GM21447 (cell line): Measurements from ENCODE around the gene BLOC1S3.

Experiments
- ATAC-seq: cut with Tn5 transposase; IDR thresholded peaks from one replicate; pipeline ENCODE4 v1.9.1; 2021; ENCODE audit not compliant: unreplicated experiment

The BLOC1S3 gene

DNA sequence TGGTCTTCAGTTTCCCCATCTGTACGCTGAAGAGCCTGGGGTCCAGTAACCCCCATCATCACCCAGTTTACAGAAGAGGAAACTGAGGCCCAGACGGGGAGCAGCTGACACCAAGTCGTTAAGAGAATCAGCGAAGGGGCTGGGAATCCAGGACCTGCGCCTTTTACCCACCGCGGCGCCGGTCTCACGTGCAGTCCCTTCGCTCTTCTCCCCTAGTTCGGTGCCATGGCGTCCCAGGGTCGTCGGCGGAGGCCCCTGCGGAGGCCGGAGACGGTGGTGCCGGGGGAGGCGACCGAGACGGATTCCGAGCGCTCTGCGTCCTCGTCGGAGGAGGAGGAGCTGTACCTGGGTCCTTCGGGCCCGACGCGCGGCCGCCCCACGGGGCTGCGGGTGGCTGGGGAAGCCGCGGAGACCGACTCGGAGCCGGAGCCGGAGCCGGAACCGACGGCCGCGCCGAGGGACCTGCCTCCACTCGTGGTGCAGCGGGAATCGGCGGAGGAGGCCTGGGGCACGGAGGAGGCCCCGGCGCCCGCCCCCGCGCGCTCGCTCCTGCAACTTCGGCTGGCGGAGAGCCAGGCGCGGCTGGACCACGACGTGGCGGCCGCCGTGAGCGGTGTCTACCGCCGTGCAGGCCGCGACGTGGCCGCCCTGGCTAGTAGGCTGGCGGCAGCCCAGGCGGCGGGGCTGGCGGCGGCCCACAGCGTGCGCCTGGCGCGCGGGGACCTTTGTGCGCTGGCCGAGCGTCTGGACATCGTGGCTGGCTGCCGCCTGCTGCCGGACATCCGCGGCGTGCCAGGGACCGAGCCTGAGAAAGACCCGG lies 698 bp downstream of the BLOC1S3 start:
- ATAC-seq, result no peak

DNA sequence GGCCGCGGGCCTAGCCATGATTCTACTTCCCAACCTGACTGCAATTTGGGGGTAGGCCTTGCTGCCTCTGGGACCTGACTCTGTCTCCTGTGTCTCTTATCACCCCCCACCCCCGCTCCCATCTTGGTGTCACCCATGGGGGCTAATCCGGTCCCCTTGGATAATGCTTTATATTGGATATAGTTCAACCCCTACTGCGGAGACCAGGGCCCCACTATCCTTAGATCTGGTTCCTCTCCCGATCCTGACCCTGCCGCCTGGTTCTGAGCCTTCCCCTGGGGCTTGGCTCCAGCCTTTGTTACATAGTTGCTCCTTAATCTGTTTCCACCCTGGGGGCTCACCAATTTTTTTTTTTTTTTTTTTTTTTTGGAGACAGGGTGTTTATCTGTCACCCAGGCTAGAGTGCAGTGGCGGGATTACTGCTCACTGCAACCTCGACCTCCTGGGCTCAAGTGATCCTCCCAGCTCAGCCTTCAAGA lies 1.3 kb downstream of the BLOC1S3 start:
- no peak for ATAC-seq

- no peak for ATAC-seq
Measured at GRCh38 chr19:45180936-45181335, 2.4 kb downstream of the BLOC1S3 start.

- ATAC-seq, result no peak
Measured at GRCh38 chr19:45182758-45183157, 4.2 kb downstream of the BLOC1S3 start.

DNA sequence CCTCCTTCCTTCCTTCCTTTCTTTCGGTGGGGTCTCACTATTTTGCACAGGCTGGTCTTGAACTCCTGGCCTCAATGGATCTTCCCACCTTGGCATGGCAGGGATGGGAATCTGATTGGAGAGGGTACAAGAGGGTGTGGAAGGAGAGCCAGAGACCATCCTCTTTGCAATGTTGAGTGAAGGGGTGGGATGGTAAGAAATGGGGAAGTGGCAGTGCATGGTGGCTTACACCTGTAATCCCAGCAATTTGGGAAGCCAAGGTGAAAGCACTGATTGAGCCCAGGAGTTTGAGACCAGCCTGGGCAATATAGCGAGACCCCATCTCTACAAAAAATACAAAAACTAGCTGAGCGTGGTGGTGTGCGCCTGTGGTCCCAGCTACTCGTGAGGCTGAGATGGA lies 5.5 kb downstream of the BLOC1S3 start:
- ATAC-seq, result no peak

DNA sequence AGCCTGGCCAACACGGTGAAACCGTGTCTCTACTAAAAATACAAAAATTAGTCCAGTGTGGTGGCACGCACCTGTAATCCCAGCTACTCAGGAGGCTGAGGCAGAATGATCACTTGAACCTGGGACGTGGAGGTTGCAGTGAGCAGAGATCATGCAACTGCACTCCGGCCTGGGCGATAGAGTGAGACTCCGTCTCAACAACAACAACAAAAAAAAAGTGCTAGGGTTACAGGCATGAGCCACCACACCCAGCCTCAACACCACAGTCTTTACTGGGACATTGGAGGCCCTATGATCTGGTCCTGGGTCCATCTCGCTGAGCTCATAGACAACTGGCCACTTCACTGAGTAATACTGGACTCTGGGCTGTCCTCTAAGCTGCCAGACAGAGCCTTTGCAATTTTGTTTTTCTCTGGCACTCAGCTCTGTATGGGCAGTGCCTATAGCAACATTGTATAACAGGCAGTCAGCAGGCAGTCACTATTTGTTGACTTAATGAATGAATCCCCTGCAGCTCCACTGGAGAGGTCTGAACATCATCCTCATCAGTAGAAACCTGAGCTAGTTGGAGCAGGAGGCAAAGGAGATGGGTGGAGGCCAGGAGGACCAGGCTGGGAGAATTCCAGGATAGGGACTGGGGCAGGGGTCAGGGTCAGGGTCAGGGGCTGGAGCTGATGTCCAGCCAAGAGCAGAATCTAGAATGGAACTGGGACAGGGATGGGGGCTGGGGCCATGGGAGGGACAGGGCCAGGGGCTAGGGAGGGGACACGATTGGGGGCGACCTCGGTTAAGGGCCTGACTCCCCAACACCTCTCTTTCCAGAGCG lies 8.1 kb downstream of the BLOC1S3 start:
- no peak for ATAC-seq

GRCh38 chr19:45187421-45188100 lies 9.0 kb downstream of the BLOC1S3 start:
- no peak for ATAC-seq

- ATAC-seq, result no peak
Measured at GRCh38 chr19:45189971-45190370, 11.4 kb downstream of the BLOC1S3 start.

GRCh38 chr19:45191375-45191774 lies 12.8 kb downstream of the BLOC1S3 start:
- ATAC-seq, result no peak

DNA sequence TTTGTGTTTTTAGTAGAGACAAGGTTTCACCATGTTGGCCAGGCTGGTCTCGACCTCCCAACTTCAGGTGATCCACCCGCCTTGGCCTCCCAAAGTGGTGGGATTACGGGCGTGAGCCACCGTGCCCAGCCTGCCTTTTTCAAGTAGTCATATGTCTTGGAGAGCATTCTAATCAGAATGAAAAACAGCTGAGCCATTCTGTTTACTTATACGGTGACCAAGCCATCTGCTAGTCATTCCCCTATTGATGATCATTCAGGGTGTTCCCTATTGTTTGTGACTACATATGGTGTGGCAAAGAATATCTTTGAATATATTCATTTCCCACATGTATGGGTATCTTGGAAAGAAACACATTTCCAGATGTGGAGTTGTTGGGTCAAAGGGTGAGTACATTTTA lies 17.2 kb downstream of the BLOC1S3 start:
- no peak for ATAC-seq

GRCh38 chr19:45200568-45200967 lies 22.0 kb downstream of the BLOC1S3 start:
- ATAC-seq, result no peak

GRCh38 chr19:45202637-45203036 lies 24.1 kb downstream of the BLOC1S3 start:
- ATAC-seq, result no peak

- ATAC-seq, result no peak
Measured at GRCh38 chr19:45205810-45206209, 27.2 kb downstream of the BLOC1S3 start.

DNA sequence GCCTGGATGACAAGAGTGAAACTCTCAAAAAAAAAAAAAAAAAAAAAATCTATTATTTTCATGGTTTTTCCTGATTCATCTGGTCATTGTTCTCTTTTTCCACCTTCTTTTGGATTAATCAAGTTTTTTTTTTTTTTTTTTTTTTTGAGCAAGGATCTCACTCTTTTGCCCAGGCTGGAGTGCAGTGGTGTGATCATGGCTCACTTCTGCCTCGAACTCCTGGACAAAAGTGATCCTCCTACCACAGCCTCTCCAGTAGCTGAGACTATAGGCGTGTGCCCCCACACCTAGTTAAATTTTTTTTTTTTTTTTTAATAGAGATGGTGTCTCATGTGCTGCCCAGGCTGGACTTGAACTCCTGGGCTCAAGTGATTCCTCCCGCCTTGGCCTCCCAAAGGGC lies 27.7 kb downstream of the BLOC1S3 start:
- no peak for ATAC-seq

- no peak for ATAC-seq
Measured at GRCh38 chr19:45211751-45212381, 33.3 kb downstream of the BLOC1S3 start.

DNA sequence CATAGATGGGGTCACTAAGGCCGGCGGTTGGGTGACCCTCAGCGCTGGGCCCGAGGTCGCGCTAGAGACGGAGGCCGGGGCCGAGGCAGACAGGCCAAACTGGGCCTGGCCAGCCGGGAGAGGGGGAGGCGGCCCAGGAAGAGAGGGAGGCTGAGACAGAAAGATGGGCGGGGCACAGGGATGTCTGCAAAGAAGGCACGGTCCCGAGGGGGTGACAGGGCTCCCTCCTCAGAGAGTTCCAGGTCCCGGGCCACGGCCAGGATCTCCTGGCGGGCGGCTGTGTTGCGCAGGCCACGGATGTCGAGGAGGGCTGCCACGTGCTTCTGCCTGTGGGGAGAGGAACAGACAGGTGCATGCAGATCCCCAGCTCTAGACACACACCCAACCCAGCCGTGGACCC lies 34.4 kb downstream of the BLOC1S3 start:
- ATAC-seq, result no peak

DNA sequence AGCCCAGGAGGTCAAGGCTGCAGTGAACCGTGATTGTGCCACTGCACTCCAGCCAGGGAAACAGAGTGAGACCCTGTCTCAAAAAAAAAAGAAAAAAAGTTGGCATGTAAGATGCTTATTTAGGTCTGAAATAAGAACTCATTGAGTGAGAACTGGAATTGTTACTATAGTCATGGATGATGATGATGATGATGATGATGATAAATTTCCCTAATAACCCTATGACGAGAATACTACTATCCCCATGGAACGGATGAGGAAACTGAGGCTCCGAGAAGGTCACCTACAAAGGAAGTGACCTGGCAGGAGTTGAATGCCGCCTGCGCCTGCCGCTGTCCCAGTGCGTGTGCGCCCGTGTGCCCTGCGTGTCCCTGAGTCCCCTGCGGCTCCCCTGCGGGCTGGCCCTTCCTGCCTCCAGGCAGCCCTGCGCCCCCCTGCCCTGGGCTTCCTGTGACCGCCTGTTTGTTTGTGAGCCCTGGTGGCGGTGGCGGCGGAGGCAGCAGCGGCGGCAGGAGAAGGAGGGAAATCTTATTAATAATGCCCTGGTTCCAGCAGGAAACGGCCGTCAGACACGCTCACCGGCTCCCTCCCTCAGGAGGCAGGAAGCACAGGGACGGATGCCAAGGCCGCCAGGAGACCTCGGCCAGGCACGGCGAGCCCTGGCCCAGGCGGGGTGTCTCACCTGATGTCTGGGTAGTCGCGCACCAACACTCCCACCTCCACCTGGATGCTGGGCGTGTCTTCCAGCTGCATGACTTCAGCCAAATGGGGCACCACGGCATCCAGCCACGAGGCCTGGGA lies 37.0 kb downstream of the BLOC1S3 start:
- no peak for ATAC-seq

DNA sequence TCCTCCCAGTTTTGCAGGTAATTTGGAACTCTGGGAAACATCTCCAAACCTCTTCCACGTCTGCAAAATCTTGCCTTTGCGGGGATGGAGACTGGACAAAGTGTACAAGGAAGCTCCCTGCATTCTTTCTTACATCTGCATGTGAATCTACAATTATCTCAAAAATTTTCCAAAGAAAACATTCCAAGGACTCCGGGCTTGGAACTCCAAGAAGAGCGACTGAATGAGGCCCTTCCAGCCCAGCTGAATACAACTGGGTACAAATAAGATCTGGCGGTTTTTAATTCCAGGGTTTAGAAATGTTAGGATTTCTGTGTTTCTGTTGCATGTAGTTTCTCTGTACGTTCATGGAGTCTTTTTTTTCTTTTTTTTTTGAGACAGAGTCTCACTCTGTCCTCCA lies 38.1 kb downstream of the BLOC1S3 start:
- ATAC-seq, result no peak

GRCh38 chr19:45217193-45217956 lies 38.8 kb downstream of the BLOC1S3 start:
- ATAC-seq, result no peak

- ATAC-seq, result no peak
Measured at GRCh38 chr19:45217957-45218334, 39.4 kb downstream of the BLOC1S3 start.
